GM21390 (cell line): ENCODE measurements around the gene SRMS.
"Not testable (repeated sequence)": the region's sequence is repeated elsewhere in the genome, so short reads cannot be mapped to it uniquely, and the experiment has no call there.

Source experiments
- ATAC-seq: cut with Tn5 transposase; IDR thresholded peaks from one replicate; pipeline ENCODE4 v1.9.1; 2021; ENCODE audit not compliant: unreplicated experiment

The SRMS gene

GRCh38 chr20:63525185-63525584 is 22.4 kb downstream of the SRMS start:
- no peak for ATAC-seq

- no peak for ATAC-seq
Measured at GRCh38 chr20:63522981-63523611, 24.5 kb downstream of the SRMS start.

GRCh38 chr20:63522091-63522868 is 25.3 kb downstream of the SRMS start:
- ATAC-seq = no peak

- ATAC-seq = no peak
Measured at GRCh38 chr20:63521602-63522001, 25.9 kb downstream of the SRMS start.

GRCh38 chr20:63520934-63521601 is 26.5 kb downstream of the SRMS start:
- ATAC-seq = peak; percentile 47

- ATAC-seq = peak; percentile 63
Measured at GRCh38 chr20:63520504-63520933, 27.0 kb downstream of the SRMS start, which contains the start of gene PPDPF. Gene PPDPF (plus strand): TSS chr20:63520765. CDS start chr20:63521309, 544 bp downstream.

GRCh38 chr20:63519668-63520503 is 27.7 kb downstream of the SRMS start:
- ATAC-seq = peak; percentile 46

- ATAC-seq = no peak
Measured at GRCh38 chr20:63518946-63519667, 28.4 kb downstream of the SRMS start.

GRCh38 chr20:63518351-63518861 is 29.1 kb downstream of the SRMS start:
- ATAC-seq = no peak

GRCh38 chr20:63517376-63518309 is 29.9 kb downstream of the SRMS start:
- ATAC-seq = no peak

- ATAC-seq = not testable (repeated sequence)
Measured at GRCh38 chr20:63514520-63514919, 33.0 kb downstream of the SRMS start.

- no peak for ATAC-seq
Measured at GRCh38 chr20:63513207-63513606, 34.3 kb downstream of the SRMS start.

- ATAC-seq = no peak
Measured at GRCh38 chr20:63509088-63509564, 38.4 kb downstream of the SRMS start.

GRCh38 chr20:63508072-63508768 is 39.3 kb downstream of the SRMS start:
- no peak for ATAC-seq

GRCh38 chr20:63507083-63507743 is 40.3 kb downstream of the SRMS start:
- no peak for ATAC-seq

GRCh38 chr20:63505723-63506122 is 41.8 kb downstream of the SRMS start:
- ATAC-seq = no peak

GRCh38 chr20:63505281-63505680 is 42.3 kb downstream of the SRMS start:
- ATAC-seq = no peak

- no peak for ATAC-seq
Measured at GRCh38 chr20:63504642-63505041, 42.9 kb downstream of the SRMS start.
